H1 (cell line): Measurements from ENCODE around the gene ST3GAL3. TPM values are rescaled to one million over a fixed set of nuclear protein-coding genes. Genes with fewer than 3 reads are reported as not detected.

ENCODE experiments used
- CTCF ChIA-PET: fragments of 300-600 bp; sonication (Branson Sonifier 250); formaldehyde crosslinking; loops from one replicate; lab custom pipeline; 2021; ENCODE audit not compliant: partially characterized antibody; lab: Charles Lee
- POLR2A ChIA-PET: fragments of 300-600 bp; sonication (Branson Sonifier 250); formaldehyde crosslinking; loops from one replicate; lab custom pipeline; 2021; ENCODE audit warnings: inconsistent platforms; ENCODE audit not compliant: partially characterized antibody; lab: Charles Lee
- DNase-seq, 2 experiments: peaks; one replicate each; pipeline versions ENCODE4 v3.0.0 to v3.0.0-alpha.2; 2010 to 2022; ENCODE audit warnings: low spot score in 2 of 2, low read depth in 1 of 2, mixed read lengths in 1 of 2
- FAIRE-seq: peaks from 2 replicates; lab custom pipeline; 2011; peaks lifted over from hg19 to GRCh38; lab: Jason Lieb, UNC
- H2AFZ ChIP-seq: 2 replicates; pipeline ENCODE4 v1.8.1; 2012; ENCODE audit warnings: low read length, inconsistent platforms
- H2AK5ac ChIP-seq: 2 replicates; pipeline ENCODE4 v1.6.1; 2013; ENCODE audit warnings: low read depth, low read length
- H2BK120ac ChIP-seq: replicated peaks from 2 replicates; pipeline ENCODE3; 2013; ENCODE audit warnings: low read depth, low read length, inconsistent platforms
- H2BK12ac ChIP-seq: 2 replicates; pipeline ENCODE4 v1.6.1; 2013; ENCODE audit warnings: low read depth, low read length
- H2BK15ac ChIP-seq: 2 replicates; pipeline ENCODE4 v1.6.1; 2013; ENCODE audit warnings: low read length
- H2BK20ac ChIP-seq: 2 replicates; pipeline ENCODE4 v1.6.1; 2013; ENCODE audit warnings: low read length
- H2BK5ac ChIP-seq: 2 replicates; pipeline ENCODE4 v1.6.1; 2013; ENCODE audit warnings: low read depth, low read length
- H3K14ac ChIP-seq: 2 replicates; pipeline ENCODE4 v1.6.1; 2013; ENCODE audit warnings: inconsistent platforms; ENCODE audit not compliant: insufficient read length
- H3K18ac ChIP-seq: 2 replicates; pipeline ENCODE4 v1.6.1; 2013; ENCODE audit warnings: low read length; ENCODE audit errors: extremely low read depth
- H3K23ac ChIP-seq: 2 replicates; pipeline ENCODE4 v1.6.1; 2013; ENCODE audit warnings: inconsistent platforms; ENCODE audit not compliant: insufficient read length
- H3K23me2 ChIP-seq: 2 replicates; pipeline ENCODE4 v1.6.1; 2013; ENCODE audit warnings: low read depth, low read length
- H3K27ac ChIP-seq: 2 replicates; pipeline ENCODE4 v1.6.1; 2011; ENCODE audit warnings: low read depth, low read length, inconsistent platforms
- H3K27me3 ChIP-seq, 4 experiments: replicated peaks in 1 of 4; 1 replicate in 1 of 4; 2 replicates in 3 of 4; pipeline versions ENCODE4 v1.6.1 to v1.8.1; 2011 to 2013; ENCODE audit warnings: low read length in 3 of 4, mild to moderate bottlenecking in 3 of 4, inconsistent platforms in 2 of 4, mixed read lengths in 2 of 4, moderate library complexity in 1 of 4; ENCODE audit not compliant: control insufficient read depth in 3 of 4, insufficient read depth in 3 of 4; ENCODE audit errors: extremely low read depth in 1 of 4
- H3K36me3 ChIP-seq, 4 experiments: 2 replicates each; pipeline versions ENCODE4 v1.6.1 to v1.8.1; 2011 to 2013; ENCODE audit warnings: mild to moderate bottlenecking in 4 of 4, low read length in 3 of 4, moderate library complexity in 2 of 4, control low read depth in 1 of 4, inconsistent platforms in 1 of 4; ENCODE audit not compliant: insufficient read depth in 4 of 4, control insufficient read depth in 2 of 4
- H3K4ac ChIP-seq: replicated peaks from 2 replicates; pipeline ENCODE3; 2013; ENCODE audit warnings: low read length, low read depth, mixed read lengths, inconsistent platforms; ENCODE audit not compliant: insufficient read length
- H3K4me1 ChIP-seq, 4 experiments: replicated peaks in 1 of 4; 1 replicate in 1 of 4; 2 replicates in 3 of 4; pipeline versions ENCODE4 v1.6.1 to v1.8.1; 2011 to 2013; ENCODE audit warnings: low read length in 3 of 4, inconsistent platforms in 2 of 4, mixed read lengths in 1 of 4; ENCODE audit not compliant: insufficient read depth in 4 of 4, control insufficient read depth in 3 of 4
- H3K4me2 ChIP-seq, 2 experiments: 2 replicates each; pipeline versions ENCODE4 v1.6.1 to v1.8.1; 2011 to 2013; ENCODE audit warnings: low read depth in 2 of 2, low read length in 2 of 2, control low read depth in 1 of 2, inconsistent platforms in 1 of 2, mild to moderate bottlenecking in 1 of 2; ENCODE audit not compliant: insufficient read depth in 1 of 2
- H3K4me3 ChIP-seq, 4 experiments: fragments of 200-600, 300-600 bp in 1 of 4; sonication (generic), shearing (Covaris generic), sonication (Bioruptor Twin) in 1 of 4; 2 replicates each; pipeline versions ENCODE4 v1.5.1 to v1.8.1; 2011 to 2016; ENCODE audit warnings: low read length in 4 of 4, low read depth in 3 of 4, control low read depth in 2 of 4, inconsistent platforms in 2 of 4, mild to moderate bottlenecking in 2 of 4, mixed read lengths in 1 of 4, moderate library complexity in 1 of 4; ENCODE audit not compliant: insufficient read depth in 2 of 4; ENCODE audit errors: extremely low read depth in 1 of 4
- H3K56ac ChIP-seq: replicated peaks from 2 replicates; pipeline ENCODE3; 2013; ENCODE audit warnings: low read depth, mild to moderate bottlenecking, mixed read lengths, low read length, inconsistent platforms; ENCODE audit not compliant: insufficient read length
- H3K79me1 ChIP-seq: 2 replicates; pipeline ENCODE4 v1.6.1; 2013; ENCODE audit warnings: low read depth, low read length, control low read depth
- H3K79me2 ChIP-seq, 2 experiments: 2 replicates each; pipeline versions ENCODE4 v1.6.1 to v1.8.1; 2012 to 2013; ENCODE audit warnings: low read length in 2 of 2, mild to moderate bottlenecking in 2 of 2, inconsistent platforms in 1 of 2; ENCODE audit not compliant: insufficient read depth in 2 of 2, control insufficient read depth in 1 of 2
- H3K9ac ChIP-seq, 4 experiments: replicated peaks in 1 of 4; 1 replicate in 1 of 4; 2 replicates in 3 of 4; pipeline versions ENCODE4 v1.6.1 to v1.8.1; 2011 to 2013; ENCODE audit warnings: low read depth in 3 of 4, low read length in 3 of 4, control low read depth in 2 of 4, mild to moderate bottlenecking in 2 of 4, moderate library complexity in 2 of 4, inconsistent platforms in 1 of 4; ENCODE audit errors: extremely low read depth in 1 of 4
- H3K9me3 ChIP-seq, 2 experiments: 2 replicates each; pipeline versions ENCODE4 v1.6.1 to v1.8.1; 2012 to 2013; ENCODE audit warnings: mild to moderate bottlenecking in 2 of 2, moderate library complexity in 2 of 2, control low read depth in 1 of 2, inconsistent platforms in 1 of 2, low read depth in 1 of 2, low read length in 1 of 2, mixed read lengths in 1 of 2; ENCODE audit not compliant: insufficient read depth in 2 of 2
- H4K20me1 ChIP-seq, 2 experiments: replicated peaks in 1 of 2; 2 replicates each; pipeline versions ENCODE3 to v1.8.1; 2011 to 2013; ENCODE audit warnings: inconsistent platforms in 2 of 2, low read length in 2 of 2, mild to moderate bottlenecking in 1 of 2; ENCODE audit not compliant: insufficient read depth in 2 of 2, control insufficient read depth in 1 of 2
- H4K5ac ChIP-seq: 2 replicates; pipeline ENCODE4 v1.6.1; 2013; ENCODE audit warnings: low read length, low read depth, mixed read lengths, inconsistent platforms; ENCODE audit not compliant: insufficient read length
- H4K8ac ChIP-seq: 2 replicates; pipeline ENCODE4 v1.8.0; 2013; ENCODE audit warnings: mild to moderate bottlenecking, moderate library complexity, low read length, inconsistent platforms; ENCODE audit not compliant: insufficient read depth; ENCODE audit errors: extremely low read depth
- H4K91ac ChIP-seq: replicated peaks from 2 replicates; pipeline ENCODE3; 2013; ENCODE audit warnings: low read length, mixed read lengths, inconsistent platforms; ENCODE audit not compliant: insufficient read length
- KDM4A ChIP-seq: IDR thresholded peaks from one replicate; pipeline ENCODE4 v1.7.1; 2012; ENCODE audit warnings: low read depth, mild to moderate bottlenecking, moderate library complexity, low read length, inconsistent platforms; ENCODE audit not compliant: severe bottlenecking
- SIX5 ChIP-seq: IDR thresholded peaks from 2 replicates; pipeline ENCODE4 v1.6.1; 2011; ENCODE audit warnings: mild to moderate bottlenecking, low read depth, low read length
- polyA plus RNA-seq, 7 experiments: library from polyadenylated mRNA; depleted of rRNA in 3 of 7; stranded (reverse) in 5 of 7; unstranded in 2 of 7; fragments of >200 nt in 5 of 7; fragments of 200-250 nt in 2 of 7; gene quantifications; 1 replicate in 5 of 7; 2 replicates in 1 of 7; 4 replicates in 1 of 7; pipeline versions ENCODE4 v1.2.1 to v1.2.3, GENCODE V29; 2011 to 2013; ENCODE audit warnings: missing spikeins in 2 of 7, mixed read lengths in 2 of 7
- total RNA-seq: library from RNA; stranded (reverse); fragmentation: NEBNext Ultra II Directional; extraction: Animal tissue kit (Norgen Biotek cat#: 25700); gene quantifications from 2 replicates; pipeline ENCODE4 v1.2.1, GENCODE V29; 2021
- TF ChIP-seq, protein P1 (sequence below): IDR thresholded peaks from 2 replicates; pipeline ENCODE4 v1.6.1; 2012; ENCODE audit warnings: inconsistent platforms

The ST3GAL3 gene
- total and polyA plus RNA-seq, 2 of the 8 experiments (the other 6 are each of a cell fraction or from before 2014, with no cell fraction given), result 6.8 to 7.0 TPM

GRCh38 chr1:43703836-43704235 lies 3.5 kb upstream of the ST3GAL3 start:
- no peak overlapping the region for H3K4me3 ChIP-seq
- CTCF ChIA-PET, result interaction anchor here (1.0 to 3.4 kb wide), 2 partner anchors 11 to 231 kb away, joined by 4 to 19 read pairs; no protein-coding TSS in a partner anchor

More at GRCh38 chr1:43703836-43704235, 3.5 kb upstream of the ST3GAL3 start:
- no peak overlapping the region for H2AFZ ChIP-seq
- no peak overlapping the region for H3K27ac ChIP-seq
- no peak overlapping the region for H2BK20ac ChIP-seq
- H4K8ac ChIP-seq, result no peak overlapping the region
- no peak overlapping the region for H4K5ac ChIP-seq
- H3K56ac ChIP-seq, result no peak overlapping the region
- H4K91ac ChIP-seq, result no peak overlapping the region
- no peak overlapping the region for H3K4me2 ChIP-seq
- H2BK12ac ChIP-seq, result no peak overlapping the region
- TF ChIP-seq KDM4A, result no peak
- no peak for TF ChIP-seq SIX5
- TF ChIP-seq, protein P1, sequence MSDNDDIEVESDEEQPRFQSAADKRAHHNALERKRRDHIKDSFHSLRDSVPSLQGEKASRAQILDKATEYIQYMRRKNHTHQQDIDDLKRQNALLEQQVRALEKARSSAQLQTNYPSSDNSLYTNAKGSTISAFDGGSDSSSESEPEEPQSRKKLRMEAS, result no peak
- H3K36me3 ChIP-seq, result peaks cover 20 to 62% (median 44%) of the 10 kb centered on the region in 4 experiments
- H4K20me1 ChIP-seq, result peaks cover 0 to 9% of the 10 kb centered on the region in 2 experiments
- H2BK120ac ChIP-seq, result no peak overlapping the region
- no peak overlapping the region for H2AK5ac ChIP-seq
- H3K18ac ChIP-seq, result no peak overlapping the region
- H3K9me3 ChIP-seq, result no peaks in the 10 kb centered on the region
- H3K4me1 ChIP-seq, result peaks cover 0 to 6% (median 5%) of the 10 kb centered on the region in 4 experiments; a peak in 6 of 7 replicates
- no peak overlapping the region for H2BK5ac ChIP-seq
- H3K27me3 ChIP-seq, result no peaks in the 10 kb centered on the region
- H2BK15ac ChIP-seq, result no peak overlapping the region
- H3K9ac ChIP-seq, result no peak overlapping the region
- H3K4ac ChIP-seq, result no peak overlapping the region
- DNase-seq, result no peak
- peaks cover 2% of the 10 kb centered on the region; the same call in 1 of the 2 replicates for H3K79me1 ChIP-seq
- no peaks in the 10 kb centered on the region for H3K79me2 ChIP-seq
- POLR2A ChIA-PET, result interaction anchor here (1.0 to 6.3 kb wide), 3 partner anchors 24 to 44 kb away, joined by 3 to 29 read pairs (median 4); no protein-coding TSS in a partner anchor
- no peak overlapping the region for H3K23ac ChIP-seq
- H3K14ac ChIP-seq, result no peak overlapping the region
- no peak for FAIRE-seq
- peaks cover 5% of the 10 kb centered on the region for H3K23me2 ChIP-seq
